ENCODE data around the gene PID1. TPM values are rescaled to one million over a fixed set of nuclear protein-coding genes. Genes with fewer than 3 reads are reported as not detected.

The PID1 gene
- total RNA-seq, 1 donor from 2014 or later, result 10.7 TPM

DNA sequence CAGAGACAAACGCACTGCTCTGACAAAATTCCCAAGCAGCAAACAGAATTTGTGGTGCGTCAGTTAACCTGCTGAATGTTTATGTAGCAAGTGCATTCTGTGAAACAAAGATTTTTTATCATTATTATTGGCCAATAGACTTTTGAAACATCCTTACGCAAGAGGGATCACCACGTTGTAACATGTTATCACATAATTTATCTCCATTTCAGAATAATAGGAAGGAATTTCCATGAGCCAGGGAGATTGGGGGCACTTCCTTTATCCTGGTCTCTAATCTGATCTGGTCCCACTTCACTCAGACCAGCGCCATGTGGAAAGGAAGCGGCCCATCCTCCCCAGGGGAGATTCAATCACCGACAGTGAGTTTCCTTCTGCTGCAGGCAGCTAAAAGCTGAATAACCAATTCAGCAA, 166.1 kb downstream of the PID1 start:
- H3K27ac ChIP-seq (ENCODE audit: low read depth, low read length), result no peak overlapping the region
- FAIRE-seq, result no peak

DNA sequence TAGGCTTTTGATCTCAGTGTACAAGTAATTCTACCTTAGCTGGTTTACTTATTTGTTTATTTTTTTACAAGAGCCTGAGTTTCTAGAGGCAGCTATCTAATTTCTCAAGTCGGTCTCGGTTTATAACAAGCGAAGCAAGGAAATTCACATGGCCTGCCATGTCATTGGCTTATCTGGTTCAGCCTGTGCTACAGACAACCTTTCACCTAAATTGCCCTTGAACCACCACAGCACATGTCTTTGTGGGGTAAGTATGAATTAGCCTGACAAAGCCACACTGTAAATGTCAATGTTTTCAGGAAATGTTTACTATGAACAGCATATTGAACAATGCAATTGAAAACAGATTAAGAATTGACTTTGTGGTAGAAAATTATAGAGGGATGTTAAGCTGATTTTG, 167.1 kb downstream of the PID1 start:
- no peak for FAIRE-seq
- no peak overlapping the region for H3K4me3 Mint-ChIP-seq (ENCODE audit: unreplicated experiment)

More for the DNA sequence above, 166.1 kb downstream of the PID1 start:
- Histone ChIP-seq H3K4me3 (ENCODE audit: insufficient read depth, low read depth, low read length) (no peak overlapping the region), H3K4me2 (ENCODE audit: low read length) (no peak overlapping the region), H3K27me3 (ENCODE audit: insufficient read depth, low read length) (no peaks in the 10 kb centered on the region), H4K20me1 (ENCODE audit: insufficient read depth, low read length) (no peaks in the 10 kb centered on the region), H2AFZ (ENCODE audit: low read depth, low read length) (no peak overlapping the region), H3K36me3 (ENCODE audit: insufficient read depth, low read length) (no peaks in the 10 kb centered on the region), H3K4me1 (ENCODE audit: insufficient read depth, low read length) (no peaks in the 10 kb centered on the region), H3K79me2 (ENCODE audit: insufficient read depth, low read length) (no peaks in the 10 kb centered on the region), H3K9me3 (ENCODE audit: insufficient read depth, low read depth, low read length) (no peaks in the 10 kb centered on the region), H3K9ac (ENCODE audit: low read length) (no peak overlapping the region)
- Mint-ChIP-seq H3K9me3 (ENCODE audit: unreplicated experiment) (peaks cover 3% of the 10 kb centered on the region), H3K27ac (ENCODE audit: unreplicated experiment) (no peak overlapping the region), H3K27me3 (ENCODE audit: low read depth, unreplicated experiment) (peaks cover 2% of the 10 kb centered on the region), H3K4me1 (ENCODE audit: low read depth, unreplicated experiment) (no peaks in the 10 kb centered on the region), H3K36me3 (ENCODE audit: low read depth, unreplicated experiment) (peaks cover 2% of the 10 kb centered on the region), H3K4me3 (ENCODE audit: unreplicated experiment) (no peak overlapping the region)
- DNase-seq (ENCODE audit: low read depth), result no peak
- TF ChIP-seq EZH2 (IDR thresholded peaks at IDR 0.05; ENCODE audit: insufficient read depth, low read length) (no peak), CTCF (IDR thresholded peaks at IDR 0.05; ENCODE audit: insufficient read depth, low read depth, low read length) (no peak)

More for the DNA sequence above, 167.1 kb downstream of the PID1 start:
- no peaks in the 10 kb centered on the region for H3K27me3 ChIP-seq (ENCODE audit: insufficient read depth, low read length)
- H4K20me1 ChIP-seq (ENCODE audit: insufficient read depth, low read length), result no peaks in the 10 kb centered on the region
- no peak for TF ChIP-seq EZH2 (IDR thresholded peaks at IDR 0.05; ENCODE audit: insufficient read depth, low read length)
- no peak for TF ChIP-seq CTCF (IDR thresholded peaks at IDR 0.05; ENCODE audit: insufficient read depth, low read depth, low read length)
- no peak overlapping the region for H2AFZ ChIP-seq (ENCODE audit: low read depth, low read length)
- no peak overlapping the region for H3K27ac Mint-ChIP-seq (ENCODE audit: unreplicated experiment)
- H3K27me3 Mint-ChIP-seq (ENCODE audit: low read depth, unreplicated experiment), result peaks cover 2% of the 10 kb centered on the region
- no peaks in the 10 kb centered on the region for H3K4me1 ChIP-seq (ENCODE audit: insufficient read depth, low read length)
- H3K4me3 ChIP-seq (ENCODE audit: insufficient read depth, low read depth, low read length), result no peak overlapping the region
- H3K4me1 Mint-ChIP-seq (ENCODE audit: low read depth, unreplicated experiment), result no peaks in the 10 kb centered on the region
- peaks cover 2% of the 10 kb centered on the region for H3K36me3 Mint-ChIP-seq (ENCODE audit: low read depth, unreplicated experiment)
- no peaks in the 10 kb centered on the region for H3K36me3 ChIP-seq (ENCODE audit: insufficient read depth, low read length)
- H3K79me2 ChIP-seq (ENCODE audit: insufficient read depth, low read length), result no peaks in the 10 kb centered on the region
- H3K9ac ChIP-seq (ENCODE audit: low read length), result no peak overlapping the region
- H3K9me3 Mint-ChIP-seq (ENCODE audit: unreplicated experiment), result peaks cover 3% of the 10 kb centered on the region
- no peak for DNase-seq (ENCODE audit: low read depth)
- no peak overlapping the region for H3K4me2 ChIP-seq (ENCODE audit: low read length)
- no peak overlapping the region for H3K27ac ChIP-seq (ENCODE audit: low read depth, low read length)
- H3K9me3 ChIP-seq (ENCODE audit: insufficient read depth, low read depth, low read length), result no peaks in the 10 kb centered on the region
